Measurements from ENCODE around the gene ME1.
"Not testable (repeated sequence)": the region's sequence is repeated elsewhere in the genome, so short reads cannot be mapped to it uniquely, and the experiment has no call there.

The ME1 gene

DNA sequence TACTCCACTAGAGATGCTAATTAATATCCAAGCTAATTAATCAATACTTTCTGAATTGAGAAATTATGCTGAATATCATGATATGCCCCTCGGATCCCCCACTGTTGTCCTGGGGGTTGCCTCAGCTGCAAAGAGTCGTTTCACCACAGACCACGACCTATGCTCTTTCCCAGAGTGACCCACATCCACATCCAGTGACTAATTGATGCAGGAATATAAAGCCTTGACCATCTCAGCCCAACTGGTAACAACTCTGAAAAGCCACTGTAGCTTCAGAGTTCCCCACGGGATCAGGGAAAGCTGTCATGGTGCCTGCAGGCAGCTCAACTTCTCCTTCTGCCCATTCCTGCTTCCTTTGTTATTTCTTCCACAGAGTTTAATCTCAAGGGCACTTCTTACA, 120.8 kb downstream of the ME1 start:
- H3K9me3 ChIP-seq (ENCODE audit: control insufficient read depth in 2 of 2, low read length in 2 of 2) = no peaks in the 10 kb centered on the region
- no peaks in the 10 kb centered on the region for H3K4me1 ChIP-seq (ENCODE audit: control insufficient read depth, insufficient read depth, low read length)
- no peak overlapping the region for H3K9ac ChIP-seq (ENCODE audit: low read length in 2 of 2)
- H3K36me3 ChIP-seq (ENCODE audit: control insufficient read depth in 2 of 2, insufficient read depth in 2 of 2, low read length in 2 of 2) = no peaks in the 10 kb centered on the region
- no peak overlapping the region for H3K27ac ChIP-seq (ENCODE audit: low read length)
- no peak overlapping the region for H3K4me3 ChIP-seq (ENCODE audit: low read length in 2 of 2)
- H3K27me3 ChIP-seq (ENCODE audit: control insufficient read depth in 1 of 2, insufficient read depth in 2 of 2, low read length in 2 of 2) = no peaks in the 10 kb centered on the region

DNA sequence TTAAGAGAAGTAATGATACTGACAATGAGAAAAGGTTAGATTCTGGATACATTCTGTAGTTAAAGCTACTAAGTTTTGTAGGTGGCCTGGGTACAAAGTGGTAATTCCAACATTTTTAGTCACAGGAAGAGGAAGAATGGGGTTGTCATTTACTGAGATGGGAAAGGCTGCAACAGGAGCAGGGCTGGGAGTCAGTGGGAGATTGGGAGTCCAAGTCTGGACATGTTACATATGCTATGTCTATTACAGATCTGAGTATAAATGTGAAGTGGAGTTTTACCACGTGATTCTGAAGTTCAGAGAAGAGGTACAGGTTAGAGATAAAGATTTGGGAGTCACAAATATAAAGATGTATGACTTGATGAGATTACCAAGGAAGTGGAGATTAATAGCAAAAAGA, 121.5 kb downstream of the ME1 start:
- Histone ChIP-seq H3K9ac (ENCODE audit: low read length in 2 of 2) (no peak overlapping the region), H3K27ac (ENCODE audit: low read length) (no peak overlapping the region), H3K9me3 (ENCODE audit: control insufficient read depth in 2 of 2, low read length in 2 of 2) (no peaks in the 10 kb centered on the region), H3K4me3 (ENCODE audit: low read length in 2 of 2) (no peak overlapping the region), H3K27me3 (ENCODE audit: control insufficient read depth in 1 of 2, insufficient read depth in 2 of 2, low read length in 2 of 2) (no peaks in the 10 kb centered on the region), H3K4me1 (ENCODE audit: control insufficient read depth, insufficient read depth, low read length) (no peaks in the 10 kb centered on the region), H3K36me3 (ENCODE audit: control insufficient read depth in 2 of 2, insufficient read depth in 2 of 2, low read length in 2 of 2) (no peaks in the 10 kb centered on the region)

DNA sequence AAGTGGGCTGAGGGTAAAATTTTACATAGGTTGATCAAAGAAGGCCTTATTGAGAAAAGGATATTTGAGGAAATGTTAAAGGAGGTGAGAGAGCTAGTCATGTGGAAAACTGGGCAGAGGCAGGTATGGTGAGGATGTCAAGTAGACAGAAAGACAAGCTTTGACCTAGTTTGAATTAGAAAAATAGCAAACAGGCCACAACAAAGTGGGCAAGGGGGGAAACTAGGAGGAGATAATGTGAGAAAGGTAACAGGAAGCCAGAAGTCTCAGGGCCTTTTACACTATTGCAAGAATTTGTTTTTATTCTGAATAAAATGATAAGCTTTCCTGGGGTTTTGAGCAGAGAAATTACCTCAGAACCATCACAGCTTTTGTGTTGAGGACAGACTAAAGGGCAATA, 122.0 kb downstream of the ME1 start:
- no peak overlapping the region for H3K4me3 ChIP-seq (ENCODE audit: low read length in 2 of 2)
- no peaks in the 10 kb centered on the region for H3K9me3 ChIP-seq (ENCODE audit: control insufficient read depth in 2 of 2, low read length in 2 of 2)
- no peaks in the 10 kb centered on the region for H3K27me3 ChIP-seq (ENCODE audit: control insufficient read depth in 1 of 2, insufficient read depth in 2 of 2, low read length in 2 of 2)
- no peaks in the 10 kb centered on the region for H3K4me1 ChIP-seq (ENCODE audit: control insufficient read depth, insufficient read depth, low read length)
- H3K9ac ChIP-seq (ENCODE audit: low read length in 2 of 2) = no peak overlapping the region
- no peak overlapping the region for H3K27ac ChIP-seq (ENCODE audit: low read length)
- H3K36me3 ChIP-seq (ENCODE audit: control insufficient read depth in 2 of 2, insufficient read depth in 2 of 2, low read length in 2 of 2) = no peaks in the 10 kb centered on the region

DNA sequence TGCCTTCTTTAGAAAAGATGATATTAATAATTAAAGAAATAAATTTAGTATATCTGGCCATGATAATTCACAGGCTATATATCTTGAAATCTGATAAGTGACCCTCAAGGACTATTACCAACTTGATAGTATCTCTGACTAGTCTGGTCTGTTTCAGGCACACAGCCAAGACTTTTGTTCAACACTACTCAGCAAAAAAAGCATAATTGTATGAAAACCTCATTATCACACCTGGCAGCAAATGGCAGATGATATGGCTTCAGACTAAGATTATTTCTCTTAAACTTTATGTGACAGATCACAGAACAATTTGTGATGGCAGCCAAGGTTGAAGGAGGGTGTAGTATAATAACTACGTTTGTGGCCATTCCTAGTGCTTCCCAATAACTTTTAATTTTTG, 123.0 kb downstream of the ME1 start:
- Histone ChIP-seq H3K27ac (ENCODE audit: low read length) (no peak overlapping the region), H3K4me3 (ENCODE audit: low read length in 2 of 2) (no peak overlapping the region), H3K27me3 (ENCODE audit: control insufficient read depth in 1 of 2, insufficient read depth in 2 of 2, low read length in 2 of 2) (no peaks in the 10 kb centered on the region), H3K36me3 (ENCODE audit: control insufficient read depth in 2 of 2, insufficient read depth in 2 of 2, low read length in 2 of 2) (no peaks in the 10 kb centered on the region), H3K9ac (ENCODE audit: low read length in 2 of 2) (no peak overlapping the region), H3K4me1 (ENCODE audit: control insufficient read depth, insufficient read depth, low read length) (no peaks in the 10 kb centered on the region), H3K9me3 (ENCODE audit: control insufficient read depth in 2 of 2, low read length in 2 of 2) (no peaks in the 10 kb centered on the region)

DNA sequence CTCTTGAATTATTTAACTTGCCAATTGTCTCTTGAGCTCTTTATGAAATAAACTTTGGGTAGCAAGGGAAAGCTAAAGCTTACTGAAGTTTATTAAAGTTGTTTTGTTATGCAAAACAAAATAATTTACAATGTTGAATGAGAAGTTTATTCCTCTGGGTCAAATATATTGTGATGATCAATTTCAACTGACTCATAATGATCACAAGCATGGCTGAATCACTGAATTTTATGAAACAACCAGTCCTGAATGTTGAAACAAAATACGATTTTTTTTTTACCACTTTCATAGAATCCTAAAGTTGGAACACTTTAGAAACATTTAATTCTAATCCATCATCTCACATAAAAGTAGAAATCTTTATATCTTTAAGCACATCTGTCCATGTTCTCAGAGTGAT, 127.4 kb downstream of the ME1 start:
- Histone ChIP-seq H3K9me3 (ENCODE audit: control insufficient read depth in 2 of 2, low read length in 2 of 2) (no peaks in the 10 kb centered on the region), H3K4me1 (ENCODE audit: control insufficient read depth, insufficient read depth, low read length) (no peaks in the 10 kb centered on the region), H3K9ac (ENCODE audit: low read length in 2 of 2) (no peak overlapping the region), H3K27ac (ENCODE audit: low read length) (no peak overlapping the region), H3K36me3 (ENCODE audit: control insufficient read depth in 2 of 2, insufficient read depth in 2 of 2, low read length in 2 of 2) (no peaks in the 10 kb centered on the region), H3K4me3 (ENCODE audit: low read length in 2 of 2) (no peak overlapping the region), H3K27me3 (ENCODE audit: control insufficient read depth in 1 of 2, insufficient read depth in 2 of 2, low read length in 2 of 2) (no peaks in the 10 kb centered on the region)

DNA sequence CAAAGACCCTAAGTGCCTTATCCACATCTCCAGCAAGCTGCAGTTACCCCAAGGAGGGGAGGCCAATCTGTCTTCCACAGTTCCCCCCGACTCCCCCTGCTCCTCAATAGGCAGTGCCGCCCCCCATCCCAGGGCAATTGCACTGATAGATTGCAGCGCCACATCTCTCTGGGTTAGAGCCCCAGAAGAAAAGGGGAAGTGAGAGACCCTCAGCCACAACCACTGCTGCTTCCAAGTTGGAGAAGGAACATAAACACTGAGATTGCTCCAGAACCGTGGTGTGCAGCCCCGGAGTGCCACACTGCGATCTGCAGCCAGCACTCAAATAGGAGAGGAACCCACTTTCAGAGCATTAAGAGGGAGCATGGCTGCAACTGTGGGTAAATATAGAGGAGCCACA, 136.2 kb downstream of the ME1 start:
- H3K9ac ChIP-seq (ENCODE audit: low read length in 2 of 2) = no peak overlapping the region
- H3K4me3 ChIP-seq (ENCODE audit: low read length in 2 of 2) = no peak overlapping the region
- H3K9me3 ChIP-seq (ENCODE audit: control insufficient read depth in 2 of 2, low read length in 2 of 2) = no peaks in the 10 kb centered on the region
- no peaks in the 10 kb centered on the region for H3K36me3 ChIP-seq (ENCODE audit: control insufficient read depth in 2 of 2, insufficient read depth in 2 of 2, low read length in 2 of 2)
- H3K4me1 ChIP-seq (ENCODE audit: control insufficient read depth, insufficient read depth, low read length) = no peaks in the 10 kb centered on the region
- no peak overlapping the region for H3K27ac ChIP-seq (ENCODE audit: low read length)
- no peaks in the 10 kb centered on the region for H3K27me3 ChIP-seq (ENCODE audit: control insufficient read depth in 1 of 2, insufficient read depth in 2 of 2, low read length in 2 of 2)

DNA sequence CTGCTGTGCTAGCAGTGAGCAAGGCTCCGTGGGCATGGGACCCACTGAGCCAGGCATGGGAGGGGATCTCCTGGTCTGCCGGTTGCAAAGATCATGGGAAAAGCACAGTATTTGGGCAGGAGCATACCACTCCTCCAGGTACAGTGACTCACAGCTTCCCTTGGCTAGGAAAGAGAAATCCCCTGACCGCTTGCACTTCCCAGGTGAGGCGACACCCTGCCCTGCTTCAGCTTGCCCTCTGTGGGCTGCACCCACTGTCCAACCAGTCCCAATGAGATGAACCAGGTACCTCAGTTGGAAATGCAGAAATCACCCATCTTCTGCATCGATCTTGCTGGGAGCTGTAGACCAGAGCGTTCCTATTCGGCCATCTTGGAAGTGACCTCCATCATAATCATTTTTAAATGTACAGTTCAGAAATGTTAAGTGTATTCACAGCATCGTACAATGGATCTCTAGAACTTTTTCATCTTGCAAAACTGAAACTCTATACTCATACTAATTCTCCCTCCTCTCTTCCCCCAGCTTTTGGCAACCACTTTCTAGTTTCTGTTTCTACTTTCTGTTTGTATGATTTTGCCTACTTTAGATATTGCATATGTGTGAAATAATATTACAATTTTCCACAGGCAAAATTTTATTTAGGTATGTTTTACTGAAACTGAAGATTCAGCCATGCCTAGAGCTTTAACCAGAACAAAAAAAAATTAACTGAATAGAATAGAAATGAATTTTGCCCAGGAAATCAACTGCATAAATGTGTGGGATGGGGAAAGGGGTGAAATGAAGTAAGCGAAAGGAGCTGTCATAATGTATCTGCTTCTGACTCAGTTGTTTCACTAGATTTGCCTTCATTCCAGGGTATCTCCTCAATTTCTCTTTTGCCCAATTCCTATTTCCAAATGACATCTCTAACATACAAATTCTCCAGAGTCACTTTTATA, 137.7 kb downstream of the ME1 start:
- H3K4me3 ChIP-seq (ENCODE audit: low read length in 2 of 2) = no peak overlapping the region
- no peaks in the 10 kb centered on the region for H3K9me3 ChIP-seq (ENCODE audit: control insufficient read depth in 2 of 2, low read length in 2 of 2)
- no peak overlapping the region for H3K27ac ChIP-seq (ENCODE audit: low read length)
- no peaks in the 10 kb centered on the region for H3K36me3 ChIP-seq (ENCODE audit: control insufficient read depth in 2 of 2, insufficient read depth in 2 of 2, low read length in 2 of 2)
- H3K4me1 ChIP-seq (ENCODE audit: control insufficient read depth, insufficient read depth, low read length) = no peaks in the 10 kb centered on the region
- H3K9ac ChIP-seq (ENCODE audit: low read length in 2 of 2) = no peak overlapping the region
- no peaks in the 10 kb centered on the region for H3K27me3 ChIP-seq (ENCODE audit: control insufficient read depth in 1 of 2, insufficient read depth in 2 of 2, low read length in 2 of 2)

DNA sequence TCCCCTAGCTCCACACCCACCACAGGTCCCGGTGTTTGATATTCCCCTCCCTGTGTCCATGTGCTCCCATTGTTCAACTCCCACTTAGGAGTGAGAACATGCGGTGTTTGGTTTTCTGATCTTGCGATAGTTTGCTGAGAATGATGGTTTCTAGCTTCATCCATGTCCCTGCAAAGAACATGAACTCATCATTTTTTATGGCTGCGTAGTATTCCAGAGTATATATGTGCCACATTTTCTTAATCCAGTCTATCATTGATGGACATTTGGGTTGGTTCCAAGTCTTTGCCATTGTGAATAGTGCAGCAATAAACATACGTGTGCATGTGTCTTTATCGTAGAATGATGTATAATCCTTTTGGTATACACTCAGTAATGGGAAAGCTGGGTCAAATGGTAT, 143.6 kb downstream of the ME1 start:
- H3K4me1 ChIP-seq (ENCODE audit: control insufficient read depth, insufficient read depth, low read length); H3K9ac ChIP-seq (ENCODE audit: low read length in 2 of 2); H3K27me3 ChIP-seq (ENCODE audit: control insufficient read depth in 1 of 2, insufficient read depth in 2 of 2, low read length in 2 of 2); H3K36me3 ChIP-seq (ENCODE audit: control insufficient read depth in 2 of 2, insufficient read depth in 2 of 2, low read length in 2 of 2); H3K27ac ChIP-seq (ENCODE audit: low read length); H3K4me3 ChIP-seq (ENCODE audit: low read length in 2 of 2); H3K9me3 ChIP-seq (ENCODE audit: control insufficient read depth in 2 of 2, low read length in 2 of 2): not testable (repeated sequence)

DNA sequence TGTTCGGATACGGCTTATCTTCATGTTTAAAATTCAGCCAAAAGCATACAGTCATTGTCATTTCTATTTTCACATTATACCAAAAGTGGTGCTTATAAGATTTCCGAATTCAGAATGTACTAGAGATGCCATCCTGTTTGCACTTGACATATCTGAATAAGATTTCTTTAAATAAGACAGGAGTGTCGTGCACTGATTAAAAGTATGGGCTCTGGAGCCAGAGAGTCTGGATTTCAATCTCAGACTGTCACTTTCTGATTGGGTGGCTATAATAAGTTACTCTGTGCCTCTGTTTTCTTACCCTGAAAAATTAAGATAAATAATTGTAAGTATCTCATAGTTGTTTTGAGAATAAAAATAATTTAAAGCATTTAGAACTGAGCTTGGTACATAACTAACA, 144.9 kb downstream of the ME1 start:
- Histone ChIP-seq H3K27me3 (ENCODE audit: control insufficient read depth in 1 of 2, insufficient read depth in 2 of 2, low read length in 2 of 2) (no peaks in the 10 kb centered on the region), H3K9me3 (ENCODE audit: control insufficient read depth in 2 of 2, low read length in 2 of 2) (no peaks in the 10 kb centered on the region), H3K4me3 (ENCODE audit: low read length in 2 of 2) (no peak overlapping the region), H3K4me1 (ENCODE audit: control insufficient read depth, insufficient read depth, low read length) (no peaks in the 10 kb centered on the region), H3K9ac (ENCODE audit: low read length in 2 of 2) (no peak overlapping the region), H3K36me3 (ENCODE audit: control insufficient read depth in 2 of 2, insufficient read depth in 2 of 2, low read length in 2 of 2) (no peaks in the 10 kb centered on the region), H3K27ac (ENCODE audit: low read length) (no peak overlapping the region)

DNA sequence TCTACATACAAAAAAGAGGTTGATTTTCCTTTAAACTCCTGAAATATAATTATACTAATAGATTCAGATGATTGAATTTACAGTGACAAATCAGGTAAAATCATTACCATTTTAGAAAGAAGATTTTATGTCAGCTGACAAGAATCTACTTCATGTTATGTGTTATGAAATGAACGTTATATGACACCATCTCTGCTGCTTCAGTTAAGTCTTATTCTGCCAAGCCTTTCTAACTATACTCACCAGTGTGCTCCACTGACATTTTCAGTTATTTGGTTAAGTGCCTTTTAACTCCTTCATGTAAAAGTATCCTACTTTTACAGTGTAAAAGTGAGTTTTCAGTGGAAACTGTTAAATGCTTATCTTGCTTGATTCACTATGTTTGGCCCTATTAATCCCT, 157.3 kb downstream of the ME1 start:
- no peak overlapping the region for H3K9ac ChIP-seq (ENCODE audit: low read length in 2 of 2)
- no peaks in the 10 kb centered on the region for H3K4me1 ChIP-seq (ENCODE audit: control insufficient read depth, insufficient read depth, low read length)
- no peak overlapping the region for H3K27ac ChIP-seq (ENCODE audit: low read length)
- no peaks in the 10 kb centered on the region for H3K9me3 ChIP-seq (ENCODE audit: control insufficient read depth in 2 of 2, low read length in 2 of 2)
- no peaks in the 10 kb centered on the region for H3K27me3 ChIP-seq (ENCODE audit: control insufficient read depth in 1 of 2, insufficient read depth in 2 of 2, low read length in 2 of 2)
- no peak overlapping the region for H3K4me3 ChIP-seq (ENCODE audit: low read length in 2 of 2)
- no peaks in the 10 kb centered on the region for H3K36me3 ChIP-seq (ENCODE audit: control insufficient read depth in 2 of 2, insufficient read depth in 2 of 2, low read length in 2 of 2)

DNA sequence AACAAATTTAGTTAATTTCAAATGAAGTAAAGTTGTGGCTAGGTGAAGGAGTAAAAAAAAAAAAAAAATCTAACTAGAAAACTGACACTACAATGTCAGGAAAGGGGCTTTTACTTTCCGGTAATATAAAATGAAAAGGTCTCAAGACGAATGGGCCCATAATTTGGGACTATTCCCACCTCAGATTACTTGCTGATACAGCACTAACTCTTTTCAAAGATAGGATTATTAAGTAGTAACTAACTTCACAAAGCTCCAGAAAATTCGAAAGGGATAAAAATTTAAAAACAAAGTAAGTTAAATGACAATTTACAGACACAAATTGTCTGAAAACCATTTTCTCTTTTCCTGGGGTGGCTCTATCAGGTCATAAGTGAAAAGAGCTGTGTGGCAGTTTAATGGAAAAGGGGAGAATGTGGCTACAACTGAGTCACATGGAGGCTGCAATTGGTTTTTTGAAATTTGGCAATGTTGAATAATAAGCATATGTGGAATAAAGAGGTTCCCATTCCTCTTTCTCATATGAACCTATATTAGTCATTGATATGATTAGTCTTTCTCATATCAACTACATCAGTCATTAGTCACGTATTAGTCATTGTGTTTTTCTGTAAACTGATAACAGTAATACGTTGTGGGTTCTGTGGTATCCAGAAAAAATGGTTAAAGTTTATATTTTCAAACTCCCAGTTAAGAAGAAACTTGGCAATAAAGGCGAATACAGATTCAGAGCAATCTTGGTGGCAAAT, 159.7 kb downstream of the ME1 start:
- H3K9me3 ChIP-seq (ENCODE audit: control insufficient read depth in 2 of 2, low read length in 2 of 2) = no peaks in the 10 kb centered on the region
- no peaks in the 10 kb centered on the region for H3K36me3 ChIP-seq (ENCODE audit: control insufficient read depth in 2 of 2, insufficient read depth in 2 of 2, low read length in 2 of 2)
- H3K9ac ChIP-seq (ENCODE audit: low read length in 2 of 2) = no peak overlapping the region
- H3K4me3 ChIP-seq (ENCODE audit: low read length in 2 of 2) = no peak overlapping the region
- H3K27ac ChIP-seq (ENCODE audit: low read length) = no peak overlapping the region
- no peaks in the 10 kb centered on the region for H3K4me1 ChIP-seq (ENCODE audit: control insufficient read depth, insufficient read depth, low read length)
- no peaks in the 10 kb centered on the region for H3K27me3 ChIP-seq (ENCODE audit: control insufficient read depth in 1 of 2, insufficient read depth in 2 of 2, low read length in 2 of 2)

Measured in stomach smooth muscle (tissue), 2 donors.